K562 (cell line): ENCODE results near the gene RAD23B. TPM values are rescaled to one million over a fixed set of nuclear protein-coding genes. Genes with fewer than 3 reads are reported as not detected.

ENCODE experiments used
- CBX5 ChIP-seq: IDR thresholded peaks from 2 replicates; pipeline ENCODE4 v1.6.1; 2014; ENCODE audit warnings: low read depth, borderline replicate concordance
- CEBPZ ChIP-seq: fragments of 150-350 bp; IDR thresholded peaks from 2 replicates; pipeline ENCODE4 v1.6.1; 2014; ENCODE audit warnings: low read depth, mild to moderate bottlenecking, low read length, borderline replicate concordance
- ILF3 ChIP-seq: fragments of 450-650 bp; IDR thresholded peaks from 2 replicates; pipeline ENCODE4 v1.6.1; 2018; ENCODE audit warnings: antibody characterized with exemption, mild to moderate bottlenecking, moderate library complexity, borderline replicate concordance
- KAT8 ChIP-seq: fragments of 450-650 bp; IDR thresholded peaks from 2 replicates; pipeline ENCODE4 v1.6.1; 2016; ENCODE audit warnings: low read depth, mild to moderate bottlenecking
- KLF1 ChIP-seq: fragments of 450-650 bp; IDR thresholded peaks from 2 replicates; pipeline ENCODE4 v1.6.1; 2016; ENCODE audit warnings: missing genetic modification characterization, missing compliant biosample characterization
- MGA ChIP-seq: fragments of 450-650 bp; IDR thresholded peaks from 2 replicates; pipeline ENCODE4 v1.6.1; 2016; ENCODE audit warnings: mild to moderate bottlenecking, moderate library complexity
- SNAPC5 ChIP-seq: fragments of 250-450 bp; sonication (Bioruptor Pico); IDR thresholded peaks from 2 replicates; pipeline ENCODE4 v1.8.0; 2021; ENCODE audit warnings: moderate library complexity, mild to moderate bottlenecking, inconsistent platforms
- polyA plus RNA-seq, 8 experiments: library from polyadenylated mRNA; depleted of rRNA in 4 of 8; stranded (reverse) in 5 of 8; unstranded in 3 of 8; fragments of >200 nt; fragmentation: Nextera tagmentation in 2 of 8; fragmentation: Illumina TruSeq in 1 of 8; extraction: Ambion mirVana in 2 of 8; extraction: Trizol in 1 of 8; gene quantifications; 2 replicates each; pipeline versions ENCODE4 v1.2.1 to v1.2.3, GENCODE V29; 2011 to 2014; ENCODE audit warnings: inconsistent platforms in 1 of 8, missing spikeins in 1 of 8
- total RNA-seq, 7 experiments: library from RNA; depleted of rRNA in 6 of 7; stranded (reverse); fragments of >200 nt in 6 of 7; fragmentation: Illumina TruSeq in 2 of 7; extraction: Trizol in 2 of 7; gene quantifications; 2 replicates each; pipeline versions ENCODE4 v1.2.1 to v1.2.3, GENCODE V29; 2011 to 2021; ENCODE audit warnings: low replicate concordance in 1 of 7
- TF ChIP-seq, protein P1 (sequence below): IDR thresholded peaks from 3 replicates; pipeline ENCODE4 v1.6.1; 2011; ENCODE audit warnings: borderline replicate concordance, mild to moderate bottlenecking, moderate library complexity; ENCODE audit not compliant: insufficient read length; ENCODE audit errors: extremely low read depth

RAD23B gene
- total and polyA plus RNA-seq, 9 of the 15 experiments (the other 6 are each of a cell fraction or from before 2014, with no cell fraction given): 14.5 to 184 (median 114) TPM

- TF ChIP-seq MGA: no peak
- TF ChIP-seq ILF3: no peak
- no peak for TF ChIP-seq CEBPZ
- TF ChIP-seq KLF1 (tag): no peak
- TF ChIP-seq KAT8: no peak
- TF ChIP-seq, protein P1, sequence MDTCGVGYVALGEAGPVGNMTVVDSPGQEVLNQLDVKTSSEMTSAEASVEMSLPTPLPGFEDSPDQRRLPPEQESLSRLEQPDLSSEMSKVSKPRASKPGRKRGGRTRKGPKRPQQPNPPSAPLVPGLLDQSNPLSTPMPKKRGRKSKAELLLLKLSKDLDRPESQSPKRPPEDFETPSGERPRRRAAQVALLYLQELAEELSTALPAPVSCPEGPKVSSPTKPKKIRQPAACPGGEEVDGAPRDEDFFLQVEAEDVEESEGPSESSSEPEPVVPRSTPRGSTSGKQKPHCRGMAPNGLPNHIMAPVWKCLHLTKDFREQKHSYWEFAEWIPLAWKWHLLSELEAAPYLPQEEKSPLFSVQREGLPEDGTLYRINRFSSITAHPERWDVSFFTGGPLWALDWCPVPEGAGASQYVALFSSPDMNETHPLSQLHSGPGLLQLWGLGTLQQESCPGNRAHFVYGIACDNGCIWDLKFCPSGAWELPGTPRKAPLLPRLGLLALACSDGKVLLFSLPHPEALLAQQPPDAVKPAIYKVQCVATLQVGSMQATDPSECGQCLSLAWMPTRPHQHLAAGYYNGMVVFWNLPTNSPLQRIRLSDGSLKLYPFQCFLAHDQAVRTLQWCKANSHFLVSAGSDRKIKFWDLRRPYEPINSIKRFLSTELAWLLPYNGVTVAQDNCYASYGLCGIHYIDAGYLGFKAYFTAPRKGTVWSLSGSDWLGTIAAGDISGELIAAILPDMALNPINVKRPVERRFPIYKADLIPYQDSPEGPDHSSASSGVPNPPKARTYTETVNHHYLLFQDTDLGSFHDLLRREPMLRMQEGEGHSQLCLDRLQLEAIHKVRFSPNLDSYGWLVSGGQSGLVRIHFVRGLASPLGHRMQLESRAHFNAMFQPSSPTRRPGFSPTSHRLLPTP: no peak
- no peak for TF ChIP-seq SNAPC5
- TF ChIP-seq CBX5: no peak
These were observed 58.0 kb downstream of the RAD23B start (continued) for GRCh38 chr9:107340920-107341632.
